Aorta (tissue), 5 donors: ENCODE measurements around the gene ZBTB2. TPM values are rescaled to one million over a fixed set of nuclear protein-coding genes. Genes with fewer than 3 reads are reported as not detected.

Experiments used
- ATAC-seq: fragments of 200-7000 bp; cut with Tn5 transposase; one replicate; pipeline ENCODE4 v1.9.1; 2022; ENCODE audit warnings: moderate library complexity; ENCODE audit not compliant: low FRiP score
- DNase-seq, 2 donors: peaks; one replicate each; pipeline ENCODE4 v3.0.0-alpha.2; 2020
- H3K27ac ChIP-seq, 2 donors: one replicate each; pipeline ENCODE4 v1.5.1; 2013; ENCODE audit warnings: low read length in 2 of 2, mild to moderate bottlenecking in 2 of 2, moderate library complexity in 2 of 2, control low read depth in 1 of 2, inconsistent platforms in 1 of 2, low read depth in 1 of 2
- H3K27me3 ChIP-seq, 2 donors: one replicate each; pipeline ENCODE4 v1.6.1; 2013; ENCODE audit warnings: control low read depth in 1 of 2, low read length in 1 of 2, mild to moderate bottlenecking in 1 of 2, moderate library complexity in 1 of 2; ENCODE audit not compliant: insufficient read depth in 2 of 2, control insufficient read depth in 1 of 2
- H3K36me3 ChIP-seq, 2 donors: one replicate each; pipeline ENCODE4 v1.6.1; 2013; ENCODE audit warnings: control low read depth in 1 of 2, low read length in 1 of 2, mild to moderate bottlenecking in 1 of 2; ENCODE audit not compliant: insufficient read depth in 2 of 2, control insufficient read depth in 1 of 2
- H3K4me1 ChIP-seq, 2 donors: one replicate each; pipeline ENCODE4 v1.6.1; 2013; ENCODE audit warnings: low read length in 2 of 2, control low read depth in 1 of 2, mild to moderate bottlenecking in 1 of 2, moderate library complexity in 1 of 2; ENCODE audit not compliant: insufficient read depth in 2 of 2, control insufficient read depth in 1 of 2
- H3K4me3 ChIP-seq, 2 donors: one replicate each; pipeline ENCODE4 v1.5.1; 2013; ENCODE audit warnings: low read length in 2 of 2, control low read depth in 1 of 2, mild to moderate bottlenecking in 1 of 2
- H3K9me3 ChIP-seq: one replicate; pipeline ENCODE4 v1.6.1; 2013; ENCODE audit warnings: mild to moderate bottlenecking, low read length; ENCODE audit not compliant: control insufficient read depth
- WGBS, 2 donors: extraction: QIAGEN DNeasy Blood & Tissue Kit; methylation state at CpG; one replicate each; pipeline ENCODE4 v1.1.7; 2013; 5-methylcytosine and 5-hydroxymethylcytosine counted together
- intact Hi-C, 2 donors: fragments of 100-400 bp; cut with DNase I; formaldehyde crosslinking; loops; one replicate each; pipeline versions ENCODE4 v1.14.2 to v1.15.0; 2022
- polyA plus RNA-seq, 2 donors: library from polyadenylated mRNA; stranded (reverse); fragments of 200-250 nt; gene quantifications; one replicate each; pipeline ENCODE4 v1.2.3, GENCODE V29; 2013
- total RNA-seq, 2 donors: library from RNA; stranded (reverse); fragmentation: NEBNext Ultra II Directional; extraction: Animal tissue kit (Norgen Biotek cat#: 25700); gene quantifications; one replicate each; pipeline ENCODE4 v1.2.1, GENCODE V29; 2021
- donor health status: healthy with polysubstance abuse.
- donor health status: Bipolar disorder and iron deficiency.
- donor health status: DM: no; HTN: no; CAD: no.
- donor health status: DM: no; HTN: no; CAD: no.
- donor health status: DM: yes; HTN: yes; CAD: no.

The ZBTB2 gene
- total and polyA plus RNA-seq, 4 donors = 5.0 to 14.0 (median 9.0) TPM

GRCh38 chr6:151392427-151392826, 1.1 kb upstream of the ZBTB2 start:
- DNase-seq (no peak), ATAC-seq (no peak)
- Histone ChIP-seq H3K27ac (no peak overlapping the region), H3K4me1 (peaks cover 2 to 18% of the 10 kb centered on the region in 2 donors), H3K27me3 (no peaks in the 10 kb centered on the region), H3K36me3 (no peaks in the 10 kb centered on the region), H3K9me3 (no peaks in the 10 kb centered on the region), H3K4me3 (peak overlapping the region in 1 of 2 donors; percentile 99)
- WGBS, 2 donors = 1% methylated on average over 3 of the region's 3 CpGs
- intact Hi-C loops = no loop called here

- H3K27me3 ChIP-seq = no peaks in the 10 kb centered on the region
- ATAC-seq = peak; percentile 60
- intact Hi-C loops = loop anchor here in 1 of 2 donors (2.0 kb wide), 1 partner anchor 62 kb away; the partner anchor contains the start of gene RMND1
- no peaks in the 10 kb centered on the region for H3K36me3 ChIP-seq
- WGBS, 2 donors = 1 to 2% methylated on average over 37 to 77 of the region's 78 CpGs
- H3K9me3 ChIP-seq = no peaks in the 10 kb centered on the region
- peak; percentile 86 to 96 for DNase-seq
- H3K27ac ChIP-seq = peak overlapping the region; percentile 98
- H3K4me1 ChIP-seq = peaks cover 2 to 15% of the 10 kb centered on the region in 2 donors
- peak overlapping the region; percentile 95 to 99 for H3K4me3 ChIP-seq
Measured at GRCh38 chr6:151390851-151391470, 398 bp downstream of the ZBTB2 start.

GRCh38 chr6:151390276-151390850, 996 bp downstream of the ZBTB2 start:
- Histone ChIP-seq H3K27me3 (no peaks in the 10 kb centered on the region), H3K4me1 (peaks cover 2 to 14% of the 10 kb centered on the region in 2 donors), H3K36me3 (no peaks in the 10 kb centered on the region), H3K4me3 (peak overlapping the region; percentile 95 to 99), H3K27ac (peak overlapping the region; percentile 77 to 94), H3K9me3 (no peaks in the 10 kb centered on the region)
- intact Hi-C loops = loop anchor here in 1 of 2 donors (2.0 kb wide), 1 partner anchor 62 kb away; the partner anchor contains the start of gene RMND1
- ATAC-seq = peak; percentile 97
- peak; percentile 99 for DNase-seq
- 0 to 1% methylated on average over 29 to 79 of the region's 79 CpGs for WGBS, 2 donors

GRCh38 chr6:151389618-151390275, 1.6 kb downstream of the ZBTB2 start:
- intact Hi-C loops = loop anchor here in 1 of 2 donors (2.0 kb wide), 1 partner anchor 63 kb away; the partner anchor contains the start of gene RMND1
- Histone ChIP-seq H3K9me3 (no peaks in the 10 kb centered on the region), H3K27me3 (no peaks in the 10 kb centered on the region), H3K4me1 (peaks cover 2 to 14% of the 10 kb centered on the region in 2 donors), H3K27ac (peak overlapping the region; percentile 2 to 81), H3K4me3 (peak overlapping the region; percentile 76 to 90), H3K36me3 (no peaks in the 10 kb centered on the region)
- ATAC-seq (peak; percentile 43), DNase-seq (peak; percentile 74 to 81)
- 0 to 1% methylated on average over 40 to 54 of the region's 54 CpGs for WGBS, 2 donors

GRCh38 chr6:151388997-151389617, 2.3 kb downstream of the ZBTB2 start:
- no peak for ATAC-seq
- H3K27ac ChIP-seq = peak overlapping the region; percentile 34 to 71
- intact Hi-C loops = no loop called here

GRCh38 chr6:151388236-151388635, 3.1 kb downstream of the ZBTB2 start:
- intact Hi-C loops = no loop called here
- Histone ChIP-seq H3K36me3 (no peaks in the 10 kb centered on the region), H3K9me3 (no peaks in the 10 kb centered on the region), H3K4me3 (no peak overlapping the region), H3K27ac (peak overlapping the region in 1 of 2 donors; percentile 14), H3K4me1 (peaks cover 2 to 6% of the 10 kb centered on the region in 2 donors), H3K27me3 (no peaks in the 10 kb centered on the region)
- no peak for DNase-seq
- ATAC-seq = no peak
- WGBS, 2 donors = 94% methylated on average over 2 of the region's 2 CpGs

More at GRCh38 chr6:151388997-151389617, 2.3 kb downstream of the ZBTB2 start:
- H3K36me3 ChIP-seq = no peaks in the 10 kb centered on the region
- H3K27me3 ChIP-seq = no peaks in the 10 kb centered on the region
- 20 to 24% methylated on average over 12 of the region's 12 CpGs for WGBS, 2 donors
- DNase-seq = no peak
- peak overlapping the region; percentile 76 to 90 for H3K4me3 ChIP-seq
- peaks cover 2 to 14% of the 10 kb centered on the region in 2 donors for H3K4me1 ChIP-seq
- H3K9me3 ChIP-seq = no peaks in the 10 kb centered on the region

GRCh38 chr6:151387175-151387970, 4.0 kb downstream of the ZBTB2 start:
- no peak overlapping the region for H3K27ac ChIP-seq
- WGBS, 2 donors = 88 to 92% methylated on average over 11 of the region's 11 CpGs
- no peak for ATAC-seq
- intact Hi-C loops = no loop called here
- DNase-seq = no peak
- peaks cover 0 to 2% of the 10 kb centered on the region in 2 donors for H3K4me1 ChIP-seq
- no peaks in the 10 kb centered on the region for H3K9me3 ChIP-seq
- H3K36me3 ChIP-seq = no peaks in the 10 kb centered on the region
- no peaks in the 10 kb centered on the region for H3K27me3 ChIP-seq
- no peak overlapping the region for H3K4me3 ChIP-seq

- WGBS, 2 donors = 82 to 86% methylated on average over 1 of the region's 1 CpG
- ATAC-seq (no peak), DNase-seq (no peak)
- no peaks in the 10 kb centered on the region for H3K9me3 ChIP-seq
- H3K4me1 ChIP-seq = peaks cover 2% of the 10 kb centered on the region in 2 donors
- no peak overlapping the region for H3K4me3 ChIP-seq
- intact Hi-C loops = no loop called here
- H3K36me3 ChIP-seq = no peaks in the 10 kb centered on the region
- H3K27ac ChIP-seq = no peak overlapping the region
- no peaks in the 10 kb centered on the region for H3K27me3 ChIP-seq
Measured at GRCh38 chr6:151385177-151385576, 6.2 kb downstream of the ZBTB2 start.
